Calu3 (cell line): ENCODE data around the gene SLF2. TPM values are rescaled to one million over a fixed set of nuclear protein-coding genes. Genes with fewer than 3 reads are reported as not detected.

ENCODE experiments used
- BruUV-seq: library from RNA; stranded (reverse); fragments of 400-500 nt; replicated peaks from 2 replicates; lab custom pipeline; 2021; lab: Mats Ljungman, UMichigan
- CTCF ChIA-PET: fragments of 300-600 bp; sonication (Branson Sonifier 250); formaldehyde crosslinking; loops from one replicate; lab custom pipeline; 2022; ENCODE audit warnings: antibody characterized with exemption; lab: Charles Lee
- DNase-seq: peaks from one replicate; pipeline ENCODE4 v3.0.0; 2022
- H3K27ac Mint-ChIP-seq: one replicate; pipeline ENCODE4 v1.8.0; 2022; ENCODE audit warnings: mixed read lengths; ENCODE audit not compliant: unreplicated experiment
- H3K27me3 Mint-ChIP-seq: one replicate; pipeline ENCODE4 v1.8.0; 2022; ENCODE audit warnings: mixed read lengths; ENCODE audit not compliant: unreplicated experiment
- H3K36me3 Mint-ChIP-seq: one replicate; pipeline ENCODE4 v1.8.0; 2022; ENCODE audit warnings: mild to moderate bottlenecking, moderate library complexity, mixed read lengths; ENCODE audit not compliant: insufficient read depth, unreplicated experiment
- H3K4me1 Mint-ChIP-seq: one replicate; pipeline ENCODE4 v1.8.0; 2022; ENCODE audit warnings: mild to moderate bottlenecking, low read depth, mixed read lengths; ENCODE audit not compliant: unreplicated experiment
- H3K4me3 Mint-ChIP-seq: one replicate; pipeline ENCODE4 v1.8.0; 2022; ENCODE audit warnings: mild to moderate bottlenecking, low read depth, moderate library complexity, mixed read lengths; ENCODE audit not compliant: unreplicated experiment
- H3K9me3 Mint-ChIP-seq: one replicate; pipeline ENCODE4 v1.8.0; 2022; ENCODE audit warnings: low read depth, mixed read lengths; ENCODE audit not compliant: unreplicated experiment
- CTCF ChIP-seq: fragments of 200-600 bp; IDR thresholded peaks from one replicate; pipeline ENCODE4 v1.8.0; 2022; ENCODE audit warnings: antibody characterized with exemption; ENCODE audit not compliant: unreplicated experiment
- intact Hi-C: fragments of 100-400 bp; cut with micrococcal nuclease; formaldehyde crosslinking; loops from one replicate; pipeline ENCODE4 v1.10.0; 2022; ENCODE audit not compliant: unreplicated experiment
- total RNA-seq: library from RNA; stranded (reverse); gene quantifications from 2 replicates; pipeline ENCODE4 v1.2.3, GENCODE V29; 2022

The SLF2 gene
- total RNA-seq, 1 experiment from 2014 or later, result 18.3 TPM

- Mint-ChIP-seq H3K27ac (no peak overlapping the region), H3K9me3 (no peaks in the 10 kb centered on the region), H3K4me3 (no peak overlapping the region), H3K4me1 (peaks cover 10% of the 10 kb centered on the region), H3K27me3 (no peaks in the 10 kb centered on the region), H3K36me3 (no peaks in the 10 kb centered on the region)
- no peak for TF ChIP-seq CTCF
- intact Hi-C loops, result no loop called here
- BruUV-seq, result no TSS peak
- CTCF ChIA-PET, result no interaction called here
- peak; percentile 50 for DNase-seq
Measured at GRCh38 chr10:101008823-101009423, 96.2 kb downstream of the SLF2 start.

GRCh38 chr10:101010329-101010728 lies 97.6 kb downstream of the SLF2 start:
- Mint-ChIP-seq H3K36me3 (no peaks in the 10 kb centered on the region), H3K4me1 (peaks cover 10% of the 10 kb centered on the region), H3K27me3 (peaks cover 10% of the 10 kb centered on the region), H3K4me3 (no peak overlapping the region), H3K27ac (no peak overlapping the region), H3K9me3 (no peaks in the 10 kb centered on the region)
- intact Hi-C loops, result loop anchor here (5.0 kb wide), 1 partner anchor 43 kb away; the partner anchor contains the start of gene SEMA4G
- no peak for DNase-seq
- TF ChIP-seq CTCF, result no peak
- BruUV-seq, result no TSS peak
- CTCF ChIA-PET, result no interaction called here

GRCh38 chr10:101011517-101012423 lies 99.0 kb downstream of the SLF2 start:
- BruUV-seq, result no TSS peak
- intact Hi-C loops, result loop anchor here (2.0 to 5.0 kb wide), 2 partner anchors 15 to 44 kb away; partner anchors contain the start of gene SEMA4G
- Mint-ChIP-seq H3K27me3 (peaks cover 24% of the 10 kb centered on the region), H3K27ac (no peak overlapping the region), H3K9me3 (no peaks in the 10 kb centered on the region), H3K36me3 (no peaks in the 10 kb centered on the region), H3K4me3 (no peak overlapping the region), H3K4me1 (peaks cover 10% of the 10 kb centered on the region)
- DNase-seq, result peak; percentile 38
- CTCF ChIA-PET, result interaction anchor here (0.8 to 1.6 kb wide), 6 partner anchors 12 to 558 kb away, joined by 3 to 10 read pairs (median 4); partner anchors contain the start of genes LZTS2, PDZD7 and SFXN3
- peak; percentile 49 for TF ChIP-seq CTCF

GRCh38 chr10:101012525-101013364 lies 100.0 kb downstream of the SLF2 start:
- Mint-ChIP-seq H3K36me3 (no peaks in the 10 kb centered on the region), H3K4me3 (no peak overlapping the region), H3K9me3 (no peaks in the 10 kb centered on the region), H3K4me1 (peaks cover 10% of the 10 kb centered on the region), H3K27ac (peak overlapping the region; percentile 66), H3K27me3 (peaks cover 34% of the 10 kb centered on the region)
- peak; percentile 84 for DNase-seq
- peak; percentile 61 for TF ChIP-seq CTCF
- CTCF ChIA-PET, result interaction anchor here (1.6 kb wide), 1 partner anchor 15 kb away, joined by 8 read pairs; no protein-coding TSS in a partner anchor
- BruUV-seq, result no TSS peak
- intact Hi-C loops, result loop anchor here (2.0 to 5.0 kb wide), 2 partner anchors 16 to 45 kb away; partner anchors contain the start of gene SEMA4G
